H9 (cell line): ENCODE measurements around the gene MRPL20. TPM values are rescaled to one million over a fixed set of nuclear protein-coding genes. Genes with fewer than 3 reads are reported as not detected.

Experiments used
- DNase-seq: peaks from one replicate; pipeline ENCODE4 v3.0.0-alpha.2; 2017
- H2AFZ ChIP-seq: one replicate; pipeline ENCODE4 v1.6.1; 2013; ENCODE audit warnings: mild to moderate bottlenecking, low read length, control low read depth, moderate library complexity
- H2AK5ac ChIP-seq: 2 replicates; pipeline ENCODE4 v1.6.1; 2013; ENCODE audit warnings: low read length, control low read depth, mixed read lengths; ENCODE audit not compliant: insufficient read length
- H2BK120ac ChIP-seq: one replicate; pipeline ENCODE4 v1.6.1; 2013; ENCODE audit warnings: low read depth, mild to moderate bottlenecking, low read length, control low read depth, inconsistent platforms; ENCODE audit not compliant: poor library complexity, severe bottlenecking
- H2BK12ac ChIP-seq: 2 replicates; pipeline ENCODE4 v1.6.1; 2013; ENCODE audit warnings: low read length, control low read depth, mixed read lengths, low read depth; ENCODE audit not compliant: insufficient read length
- H2BK15ac ChIP-seq: 2 replicates; pipeline ENCODE4 v1.6.1; 2013; ENCODE audit warnings: low read depth, low read length, control low read depth
- H2BK20ac ChIP-seq: one replicate; pipeline ENCODE4 v1.6.1; 2013; ENCODE audit warnings: low read depth, mild to moderate bottlenecking, low read length, control low read depth, inconsistent platforms; ENCODE audit not compliant: poor library complexity, severe bottlenecking
- H2BK5ac ChIP-seq: 2 replicates; pipeline ENCODE4 v1.6.1; 2013; ENCODE audit warnings: low read length, control low read depth, mixed read lengths; ENCODE audit not compliant: insufficient read length
- H3K14ac ChIP-seq: 2 replicates; pipeline ENCODE4 v1.6.1; 2013; ENCODE audit warnings: low read length, control low read depth; ENCODE audit not compliant: insufficient read depth
- H3K18ac ChIP-seq: 2 replicates; pipeline ENCODE4 v1.6.1; 2013; ENCODE audit warnings: low read depth, mild to moderate bottlenecking, mixed read lengths, low read length, control low read depth; ENCODE audit not compliant: insufficient read length
- H3K23ac ChIP-seq: 2 replicates; pipeline ENCODE4 v1.6.1; 2013; ENCODE audit warnings: low read length, control low read depth, mixed read lengths, low read depth; ENCODE audit not compliant: insufficient read length
- H3K23me2 ChIP-seq: 2 replicates; pipeline ENCODE4 v1.6.1; 2013; ENCODE audit warnings: low read depth, mild to moderate bottlenecking, mixed read lengths, low read length, control low read depth; ENCODE audit not compliant: insufficient read length, poor library complexity, severe bottlenecking
- H3K27ac ChIP-seq: 2 replicates; pipeline ENCODE4 v1.5.1; 2013; ENCODE audit warnings: low read length, control low read depth, mixed read lengths, low read depth; ENCODE audit not compliant: insufficient read length
- H3K27me3 ChIP-seq: 2 replicates; pipeline ENCODE4 v1.6.1; 2013; ENCODE audit warnings: low read length, control low read depth, inconsistent platforms; ENCODE audit not compliant: insufficient read depth
- H3K4ac ChIP-seq: 2 replicates; pipeline ENCODE4 v1.6.1; 2013; ENCODE audit warnings: low read depth, mild to moderate bottlenecking, control low read depth, inconsistent platforms, low read length, moderate library complexity
- H3K4me1 ChIP-seq: 2 replicates; pipeline ENCODE4 v1.6.1; 2013; ENCODE audit warnings: low read length, control low read depth, inconsistent platforms; ENCODE audit not compliant: insufficient read depth
- H3K4me2 ChIP-seq: 2 replicates; pipeline ENCODE4 v1.6.1; 2013; ENCODE audit warnings: low read length, control low read depth, mixed read lengths; ENCODE audit not compliant: insufficient read length, insufficient read depth
- H3K56ac ChIP-seq: 2 replicates; pipeline ENCODE4 v1.6.1; 2013; ENCODE audit warnings: low read depth, mild to moderate bottlenecking, mixed read lengths, low read length, control low read depth; ENCODE audit not compliant: insufficient read length
- H3K79me1 ChIP-seq: 2 replicates; pipeline ENCODE4 v1.6.1; 2013; ENCODE audit warnings: low read depth, mild to moderate bottlenecking, moderate library complexity, low read length, control low read depth, inconsistent platforms; ENCODE audit not compliant: insufficient read depth, poor library complexity, severe bottlenecking
- H3K79me2 ChIP-seq: 2 replicates; pipeline ENCODE4 v1.6.1; 2013; ENCODE audit warnings: low read length, control low read depth, inconsistent platforms; ENCODE audit not compliant: insufficient read depth
- H3K9ac ChIP-seq: 2 replicates; pipeline ENCODE4 v1.6.1; 2013; ENCODE audit warnings: low read length, control low read depth, mixed read lengths; ENCODE audit not compliant: insufficient read length; ENCODE audit errors: extremely low read depth
- H3K9me3 ChIP-seq: one replicate; pipeline ENCODE4 v1.6.1; 2013; ENCODE audit warnings: low read depth, low read length, inconsistent platforms; ENCODE audit not compliant: control insufficient read depth
- H3T11ph ChIP-seq: one replicate; pipeline ENCODE4 v1.6.1; 2013; ENCODE audit warnings: mild to moderate bottlenecking, low read length, control low read depth, inconsistent platforms
- H4K20me1 ChIP-seq: one replicate; pipeline ENCODE4 v1.6.1; 2013; ENCODE audit not compliant: control insufficient read depth, insufficient read length, insufficient read depth
- H4K5ac ChIP-seq: 2 replicates; pipeline ENCODE4 v1.6.1; 2013; ENCODE audit warnings: low read depth, mild to moderate bottlenecking, mixed read lengths, low read length, control low read depth; ENCODE audit not compliant: insufficient read length
- H4K8ac ChIP-seq: replicated peaks from 2 replicates; pipeline ENCODE4 v1.6.1; 2013; ENCODE audit warnings: low read length, control low read depth, mixed read lengths, low read depth; ENCODE audit not compliant: insufficient read length
- H4K91ac ChIP-seq: 2 replicates; pipeline ENCODE4 v1.6.1; 2013; ENCODE audit warnings: low read depth, mild to moderate bottlenecking, moderate library complexity, mixed read lengths, low read length, control low read depth; ENCODE audit not compliant: insufficient read length
- H3K27ac Mint-ChIP-seq, 3 experiments: 2 replicates in 2 of 3; 3 replicates in 1 of 3; pipeline ENCODE4 v1.8.0; 2020 to 2021; ENCODE audit warnings: mixed read lengths in 3 of 3, mild to moderate bottlenecking in 1 of 3, moderate library complexity in 1 of 3
- H3K27me3 Mint-ChIP-seq: 2 replicates; pipeline ENCODE4 v1.8.0; 2021; ENCODE audit warnings: low read depth, mild to moderate bottlenecking, moderate library complexity, mixed read lengths
- H3K36me3 Mint-ChIP-seq, 3 experiments: 2 replicates in 2 of 3; 3 replicates in 1 of 3; pipeline ENCODE4 v1.8.0; 2020 to 2021; ENCODE audit warnings: low read depth in 3 of 3, mixed read lengths in 3 of 3; ENCODE audit not compliant: insufficient read depth in 1 of 3
- H3K4me1 Mint-ChIP-seq, 2 experiments: 2 replicates each; pipeline ENCODE4 v1.8.0; 2020; ENCODE audit warnings: mixed read lengths in 2 of 2
- H3K4me3 Mint-ChIP-seq, 2 experiments: 2 replicates in 1 of 2; 3 replicates in 1 of 2; pipeline ENCODE4 v1.8.0; 2020 to 2021; ENCODE audit warnings: mild to moderate bottlenecking in 2 of 2, mixed read lengths in 2 of 2, moderate library complexity in 1 of 2
- H3K9me3 Mint-ChIP-seq, 2 experiments: 2 replicates in 1 of 2; 3 replicates in 1 of 2; pipeline ENCODE4 v1.8.0; 2020; ENCODE audit warnings: mild to moderate bottlenecking in 2 of 2, mixed read lengths in 2 of 2, moderate library complexity in 1 of 2
- CTCF ChIP-seq: fragments of 200-600 bp; sonication (generic); conservative IDR thresholded peaks from 3 replicates; pipeline ENCODE4 v1.8.0; 2021; ENCODE audit warnings: antibody characterized with exemption, mild to moderate bottlenecking
- WGBS: extraction: QIAGEN DNeasy Blood & Tissue Kit; methylation state at CpG from one replicate; pipeline ENCODE4 v1.1.7; 2013; ENCODE audit warnings: missing lambda C conversion rate, low lambda C conversion rate, mixed read lengths; ENCODE audit not compliant: insufficient read length; ENCODE audit errors: extremely low coverage; 5-methylcytosine and 5-hydroxymethylcytosine counted together
- total RNA-seq: library from RNA; stranded (reverse); gene quantifications from 2 replicates; pipeline ENCODE4 v1.2.1, GENCODE V29; 2021

The MRPL20 gene
- total RNA-seq, 1 experiment from 2014 or later: 162 TPM

DNA sequence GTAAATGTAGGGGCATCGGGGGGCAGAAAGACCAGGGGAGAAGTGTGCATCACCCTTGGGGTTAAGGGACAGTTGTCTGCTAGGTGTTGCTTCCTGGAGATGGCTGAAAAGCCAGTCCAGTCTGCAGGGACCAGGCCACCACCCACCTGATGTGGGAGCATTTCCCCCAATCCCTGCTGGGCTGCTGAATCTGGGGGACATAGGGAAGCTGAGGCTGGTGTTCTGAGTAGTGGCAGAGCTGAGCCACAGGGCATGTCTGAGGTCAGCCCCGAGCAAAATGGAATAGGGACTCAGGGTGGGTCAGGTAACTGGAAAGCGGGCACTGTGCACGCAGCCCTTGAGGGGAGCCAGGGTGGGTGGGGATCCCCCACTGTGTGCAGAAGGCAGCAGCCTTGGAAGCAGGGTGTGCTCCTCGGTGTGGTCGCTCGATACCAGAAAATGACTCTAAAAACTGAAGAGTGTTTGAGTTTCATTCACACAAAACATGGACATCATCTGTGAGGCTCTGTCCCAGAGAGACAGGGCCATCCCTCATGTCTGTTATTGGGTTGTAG, 5.6 kb downstream of the MRPL20 start:
- peaks cover 27 to 44% of the 10 kb centered on the region in 2 experiments for H3K4me1 Mint-ChIP-seq
- H3K27me3 Mint-ChIP-seq: peaks cover 1% of the 10 kb centered on the region; the same call in 1 of the 2 replicates
- Histone ChIP-seq H3K9ac (no peak overlapping the region), H3T11ph (no peak overlapping the region), H3K23ac (no peak overlapping the region), H2BK5ac (no peak overlapping the region), H2BK12ac (no peak overlapping the region), H4K8ac (no peak overlapping the region), H3K23me2 (peaks cover 15% of the 10 kb centered on the region), H2BK15ac (no peak overlapping the region), H3K9me3 (no peaks in the 10 kb centered on the region), H3K14ac (no peak overlapping the region), H2BK120ac (no peak overlapping the region), H4K91ac (no peak overlapping the region), H3K4me2 (no peak overlapping the region), H3K79me1 (peaks cover 14% of the 10 kb centered on the region), H3K18ac (no peak overlapping the region), H2BK20ac (no peak overlapping the region), H2AK5ac (no peak overlapping the region), H3K4ac (no peak overlapping the region), H3K4me1 (no peaks in the 10 kb centered on the region), H3K56ac (no peak overlapping the region), H4K20me1 (peaks cover 2% of the 10 kb centered on the region), H4K5ac (no peak overlapping the region), H3K27ac (no peak overlapping the region), H3K79me2 (peaks cover 13% of the 10 kb centered on the region; the same call in 1 of the 2 replicates), H2AFZ (no peak overlapping the region), H3K27me3 (no peaks in the 10 kb centered on the region)
- no peak for TF ChIP-seq CTCF
- no CpG with 5 or more reads among the region's 7 CpGs for WGBS
- peaks cover 57 to 90% (median 75%) of the 10 kb centered on the region in 3 experiments for H3K36me3 Mint-ChIP-seq
- peaks cover 0 to 2% of the 10 kb centered on the region in 2 experiments; a peak in 3 of 5 replicates for H3K9me3 Mint-ChIP-seq
- H3K4me3 Mint-ChIP-seq: peak overlapping the region; percentile 90
- peak overlapping the region in 1 of 3 experiments; percentile 96; a peak in 3 of 7 replicates for H3K27ac Mint-ChIP-seq
- DNase-seq: no peak
